ENCODE results near the gene MRPL30.
"Not testable (repeated sequence)": the region's sequence is repeated elsewhere in the genome, so short reads cannot be mapped to it uniquely, and the experiment has no call there.

MRPL30 gene

DNA sequence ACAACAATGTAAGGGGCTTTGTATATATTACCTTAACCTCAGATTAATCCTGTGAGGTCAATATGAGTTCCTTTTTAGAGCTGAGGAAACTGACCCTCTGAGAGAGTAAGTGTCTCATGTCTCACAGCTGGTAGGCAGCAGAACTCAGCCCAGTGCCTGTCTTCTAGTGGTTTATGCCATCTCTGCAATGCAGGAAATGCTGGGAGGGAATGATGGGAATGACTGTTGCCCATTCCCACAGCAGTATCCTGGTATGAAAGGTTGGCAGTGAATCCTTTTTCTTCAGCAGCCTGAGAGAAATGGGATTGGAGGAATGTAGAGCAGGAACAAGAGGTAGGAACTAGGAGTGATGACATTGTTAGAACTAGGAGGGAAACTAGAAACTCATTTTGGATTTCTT, 6.0 kb downstream of the MRPL30 start:
- DNase-seq, result no peak

- no peak for DNase-seq
These were observed 7.4 kb downstream of the MRPL30 start for GRCh38 chr2:99188357-99188756.

DNA sequence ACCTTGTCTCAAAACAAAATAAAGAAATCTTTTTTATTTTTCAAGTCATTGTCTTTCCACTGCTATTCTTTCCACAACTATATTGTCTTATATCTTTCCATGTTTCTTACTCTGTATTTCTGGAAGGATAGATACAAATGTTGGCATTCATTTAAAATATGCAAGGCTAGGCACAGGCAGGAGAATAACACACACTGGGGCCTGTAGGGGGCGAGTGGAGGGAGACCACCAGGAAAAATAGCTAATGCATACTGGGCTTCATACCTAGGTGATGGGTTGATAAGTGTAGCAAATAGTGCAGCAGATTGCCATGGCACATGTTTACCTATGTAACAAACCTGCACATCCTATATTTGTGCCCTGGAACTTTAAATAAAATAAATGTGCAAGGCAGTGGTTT, 9.6 kb downstream of the MRPL30 start:
- DNase-seq, result no peak

- not testable (repeated sequence) for DNase-seq
These were observed 11.4 kb downstream of the MRPL30 start for GRCh38 chr2:99192364-99192763.

- DNase-seq, result no peak
These were observed 17.3 kb downstream of the MRPL30 start for GRCh38 chr2:99198103-99198841.

GRCh38 chr2:99200076-99200800, 19.3 kb downstream of the MRPL30 start:
- DNase-seq, result no peak

DNA sequence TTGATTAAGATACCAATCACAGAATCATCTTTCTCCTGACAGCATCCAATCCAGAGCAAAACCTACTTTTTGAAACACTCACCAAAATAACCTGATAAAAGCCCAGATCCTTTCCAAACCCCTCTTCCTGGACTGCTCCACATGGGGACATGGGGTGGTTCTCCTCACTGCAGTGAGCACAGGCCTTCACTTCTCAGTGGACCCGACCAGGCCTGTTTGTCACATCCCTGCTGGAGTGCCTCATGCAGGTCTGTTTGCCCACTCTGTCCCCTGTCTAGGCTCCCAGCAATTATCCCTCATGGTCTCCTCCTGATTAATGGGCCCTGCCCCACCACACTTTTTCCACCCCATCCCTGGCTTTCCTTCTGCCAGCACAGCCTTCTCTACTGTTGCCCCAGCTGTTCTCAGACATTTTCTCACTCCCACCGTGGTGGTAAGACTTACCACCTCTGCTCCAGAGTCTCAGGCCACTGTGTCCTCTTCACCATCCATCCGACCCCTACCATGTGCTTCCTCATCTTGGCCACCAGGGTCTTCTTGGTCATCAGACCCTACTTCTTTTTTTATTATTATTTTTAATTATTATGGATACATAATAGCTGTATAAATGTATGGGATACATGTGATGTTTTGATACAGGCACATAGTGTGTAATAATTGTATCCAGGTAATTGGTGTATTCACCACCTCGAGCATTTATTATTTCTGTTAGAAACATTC, 21.1 kb downstream of the MRPL30 start:
- DNase-seq, result no peak

DNA sequence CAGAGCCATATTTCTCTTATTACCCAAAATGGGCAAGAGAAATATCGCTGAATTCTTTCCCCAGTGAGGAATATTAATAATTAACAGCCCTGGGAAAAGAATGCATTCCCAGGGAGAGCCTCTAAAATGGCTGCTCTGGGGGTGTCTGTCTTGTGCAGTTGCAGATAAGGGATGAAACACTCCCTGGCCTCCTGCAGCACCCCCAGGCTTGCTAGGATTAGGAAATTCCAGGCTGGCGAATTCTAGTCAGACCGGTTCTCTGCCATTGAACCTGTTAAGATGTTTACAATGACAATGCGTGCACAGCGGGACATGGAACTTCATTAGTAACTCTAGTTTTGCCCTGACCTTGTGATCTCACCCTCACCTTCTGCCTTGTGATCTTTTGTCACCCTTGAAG, 24.5 kb downstream of the MRPL30 start:
- no peak for DNase-seq

DNA sequence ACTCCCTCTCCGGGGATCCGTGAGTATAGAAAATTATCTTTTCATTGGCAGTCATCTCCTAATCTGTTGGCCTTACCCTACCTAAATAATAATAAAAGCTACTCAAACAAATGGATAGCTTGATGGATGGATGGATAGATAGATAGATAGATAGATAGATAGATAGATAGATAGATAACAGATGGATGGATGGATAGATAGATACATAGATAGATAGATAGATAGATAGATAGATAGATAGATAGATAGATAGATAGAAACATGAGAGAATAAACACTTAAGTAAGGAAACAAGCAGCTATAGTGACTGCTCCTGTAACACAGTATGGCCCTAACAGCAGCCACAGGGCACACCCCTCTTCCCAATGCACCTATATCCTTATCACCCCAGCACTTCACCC, 35.1 kb downstream of the MRPL30 start:
- no peak for DNase-seq

- no peak for DNase-seq
These were observed 37.0 kb downstream of the MRPL30 start for GRCh38 chr2:99217929-99218501.

- DNase-seq, result not testable (repeated sequence)
These were observed 52.2 kb downstream of the MRPL30 start for GRCh38 chr2:99233177-99233576.

GRCh38 chr2:99238599-99238998, 57.6 kb downstream of the MRPL30 start:
- no peak for DNase-seq

DNA sequence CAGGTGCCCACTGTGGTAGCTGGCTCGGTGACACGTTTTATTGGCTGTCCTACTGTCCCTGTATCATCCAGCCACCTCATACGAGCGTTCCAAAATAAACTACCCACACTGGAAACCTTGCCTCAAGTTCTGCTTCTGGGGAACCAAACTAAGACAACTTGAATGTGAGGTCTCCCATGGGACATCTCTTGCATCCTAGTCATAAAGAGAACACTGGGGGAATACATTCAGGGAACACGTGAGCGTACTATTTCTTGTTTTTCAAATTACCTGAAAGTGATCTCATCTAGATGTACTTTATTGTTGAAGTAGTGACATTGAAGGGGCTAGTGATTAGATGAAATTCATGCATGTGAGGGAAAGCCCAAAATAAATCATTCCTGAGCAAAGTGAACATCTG, 59.4 kb downstream of the MRPL30 start:
- DNase-seq, result no peak

DNA sequence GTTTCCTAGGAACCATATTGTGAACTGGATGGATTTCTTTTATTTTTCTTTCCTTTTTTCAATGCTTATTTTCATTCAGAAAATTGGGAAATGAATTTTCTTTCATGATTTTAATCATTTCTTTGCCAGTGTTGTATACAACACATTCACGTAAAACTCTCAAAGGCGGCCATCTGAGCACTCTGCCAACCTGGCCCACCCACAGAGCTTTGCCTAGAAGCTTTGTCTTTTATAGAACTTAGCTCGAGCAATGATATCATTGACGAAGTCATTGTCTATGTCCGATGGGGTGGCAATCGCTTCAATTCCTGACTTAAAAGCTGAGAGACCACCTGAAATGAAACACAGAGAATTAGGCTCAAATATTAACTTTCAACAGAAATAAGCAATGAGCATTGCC, 61.2 kb downstream of the MRPL30 start:
- DNase-seq, result no peak

All from SHP77 (cell line).